CD4-positive, alpha-beta T cell treated with Interleukin-17A for 4 hours (primary cell): ENCODE results near the gene CFD.

ENCODE experiments used
- DNase-seq: peaks from one replicate; pipeline ENCODE4 v3.0.0-alpha.2; 2020; ENCODE audit warnings: mixed read lengths

The CFD gene

DNA sequence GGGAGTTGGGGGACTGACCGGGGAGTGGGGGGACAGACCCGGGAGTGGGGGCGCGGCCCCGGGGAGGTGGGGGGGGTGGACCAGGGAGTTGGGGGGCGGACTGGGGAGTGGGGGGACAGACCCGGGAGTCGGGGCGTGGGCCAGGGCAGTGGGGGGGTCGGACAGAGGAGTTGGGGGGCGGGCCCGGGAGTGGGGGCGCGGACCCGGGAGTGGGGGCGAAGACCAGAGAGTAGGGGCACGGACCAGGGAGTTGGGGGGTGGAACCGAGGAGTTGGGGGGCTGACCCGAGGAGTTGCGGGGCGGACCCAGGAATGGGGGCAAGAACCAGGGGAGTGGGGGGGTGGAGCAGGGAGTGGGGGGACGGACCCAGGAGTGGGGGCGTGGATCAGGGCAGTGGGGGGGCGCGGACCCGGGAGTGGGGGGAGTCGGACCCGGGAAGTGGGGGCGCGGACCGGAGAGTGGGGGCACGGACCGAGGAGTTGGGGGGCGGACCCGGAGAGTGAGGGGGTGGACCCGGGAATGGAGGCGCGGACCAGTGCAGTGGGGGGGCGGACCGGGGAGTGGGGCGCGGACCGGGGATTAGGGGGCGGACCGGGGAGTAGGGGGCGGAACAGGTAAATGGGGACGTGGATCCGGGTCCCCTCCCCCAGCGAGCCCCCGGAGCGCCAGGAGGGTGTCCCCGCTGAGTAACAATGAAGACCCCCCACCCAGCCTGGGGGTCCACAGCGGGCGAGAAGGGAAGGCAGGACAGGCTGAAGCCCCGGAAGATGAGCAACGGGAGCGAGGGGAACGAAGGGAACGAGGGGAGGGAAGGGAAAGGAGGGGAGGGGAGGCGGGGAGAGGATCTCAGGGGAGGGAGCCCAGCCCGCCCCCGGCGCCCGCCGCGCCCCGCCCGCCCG is 53.0 kb downstream of the CFD start:
- peak; percentile 71 for DNase-seq
